ENCODE data around the gene RC3H2. TPM values are rescaled to one million over a fixed set of nuclear protein-coding genes. Genes with fewer than 3 reads are reported as not detected.
"Not testable (repeated sequence)": the region's sequence is repeated elsewhere in the genome, so short reads cannot be mapped to it uniquely, and the experiment has no call there.

RC3H2 gene
- total RNA-seq, 1 experiment from 2014 or later, result 57.6 TPM

GRCh38 chr9:122841501-122841900 lies 63.7 kb downstream of the RC3H2 start:
- intact Hi-C loops (cut with micrococcal nuclease; ENCODE audit: unreplicated experiment) (no loop called here), in situ Hi-C loops (cut with HindIII; ENCODE audit: low pct_unique_long_range_greater_than_20kb, low sequenced_read_pairs) (no loop called here)
- no peaks in the 10 kb centered on the region for H3K9me3 ChIP-seq (ENCODE audit: control insufficient read depth, insufficient read depth, low read depth, low read length)
- H3K4me3 ChIP-seq (ENCODE audit: low read depth in 2 of 2, low read length in 2 of 2), result no peak overlapping the region
- peaks cover 2% of the 10 kb centered on the region; the same call in 1 of the 2 replicates for H3K36me3 ChIP-seq (ENCODE audit: control insufficient read depth, insufficient read depth, low read length)
- H3K27me3 ChIP-seq (ENCODE audit: control insufficient read depth, insufficient read depth, low read length), result no peaks in the 10 kb centered on the region
- BruUV-seq (replicated peaks), result no TSS peak
- no peaks in the 10 kb centered on the region for H3K4me1 ChIP-seq (ENCODE audit: control insufficient read depth, insufficient read depth, low read length)
- DNase-seq (ENCODE audit: low read depth, low spot score) (no peak), ATAC-seq (no peak)
- TF ChIP-seq SIN3A (IDR thresholded peaks at IDR 0.05; ENCODE audit: borderline replicate concordance, insufficient read depth, low read depth, low read length), result no peak
- TF ChIP-seq, protein P1, sequence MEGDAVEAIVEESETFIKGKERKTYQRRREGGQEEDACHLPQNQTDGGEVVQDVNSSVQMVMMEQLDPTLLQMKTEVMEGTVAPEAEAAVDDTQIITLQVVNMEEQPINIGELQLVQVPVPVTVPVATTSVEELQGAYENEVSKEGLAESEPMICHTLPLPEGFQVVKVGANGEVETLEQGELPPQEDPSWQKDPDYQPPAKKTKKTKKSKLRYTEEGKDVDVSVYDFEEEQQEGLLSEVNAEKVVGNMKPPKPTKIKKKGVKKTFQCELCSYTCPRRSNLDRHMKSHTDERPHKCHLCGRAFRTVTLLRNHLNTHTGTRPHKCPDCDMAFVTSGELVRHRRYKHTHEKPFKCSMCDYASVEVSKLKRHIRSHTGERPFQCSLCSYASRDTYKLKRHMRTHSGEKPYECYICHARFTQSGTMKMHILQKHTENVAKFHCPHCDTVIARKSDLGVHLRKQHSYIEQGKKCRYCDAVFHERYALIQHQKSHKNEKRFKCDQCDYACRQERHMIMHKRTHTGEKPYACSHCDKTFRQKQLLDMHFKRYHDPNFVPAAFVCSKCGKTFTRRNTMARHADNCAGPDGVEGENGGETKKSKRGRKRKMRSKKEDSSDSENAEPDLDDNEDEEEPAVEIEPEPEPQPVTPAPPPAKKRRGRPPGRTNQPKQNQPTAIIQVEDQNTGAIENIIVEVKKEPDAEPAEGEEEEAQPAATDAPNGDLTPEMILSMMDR (IDR thresholded peaks at IDR 0.05), result no peak
- TF ChIP-seq, protein P2, sequence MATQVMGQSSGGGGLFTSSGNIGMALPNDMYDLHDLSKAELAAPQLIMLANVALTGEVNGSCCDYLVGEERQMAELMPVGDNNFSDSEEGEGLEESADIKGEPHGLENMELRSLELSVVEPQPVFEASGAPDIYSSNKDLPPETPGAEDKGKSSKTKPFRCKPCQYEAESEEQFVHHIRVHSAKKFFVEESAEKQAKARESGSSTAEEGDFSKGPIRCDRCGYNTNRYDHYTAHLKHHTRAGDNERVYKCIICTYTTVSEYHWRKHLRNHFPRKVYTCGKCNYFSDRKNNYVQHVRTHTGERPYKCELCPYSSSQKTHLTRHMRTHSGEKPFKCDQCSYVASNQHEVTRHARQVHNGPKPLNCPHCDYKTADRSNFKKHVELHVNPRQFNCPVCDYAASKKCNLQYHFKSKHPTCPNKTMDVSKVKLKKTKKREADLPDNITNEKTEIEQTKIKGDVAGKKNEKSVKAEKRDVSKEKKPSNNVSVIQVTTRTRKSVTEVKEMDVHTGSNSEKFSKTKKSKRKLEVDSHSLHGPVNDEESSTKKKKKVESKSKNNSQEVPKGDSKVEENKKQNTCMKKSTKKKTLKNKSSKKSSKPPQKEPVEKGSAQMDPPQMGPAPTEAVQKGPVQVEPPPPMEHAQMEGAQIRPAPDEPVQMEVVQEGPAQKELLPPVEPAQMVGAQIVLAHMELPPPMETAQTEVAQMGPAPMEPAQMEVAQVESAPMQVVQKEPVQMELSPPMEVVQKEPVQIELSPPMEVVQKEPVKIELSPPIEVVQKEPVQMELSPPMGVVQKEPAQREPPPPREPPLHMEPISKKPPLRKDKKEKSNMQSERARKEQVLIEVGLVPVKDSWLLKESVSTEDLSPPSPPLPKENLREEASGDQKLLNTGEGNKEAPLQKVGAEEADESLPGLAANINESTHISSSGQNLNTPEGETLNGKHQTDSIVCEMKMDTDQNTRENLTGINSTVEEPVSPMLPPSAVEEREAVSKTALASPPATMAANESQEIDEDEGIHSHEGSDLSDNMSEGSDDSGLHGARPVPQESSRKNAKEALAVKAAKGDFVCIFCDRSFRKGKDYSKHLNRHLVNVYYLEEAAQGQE (IDR thresholded peaks at IDR 0.05; ENCODE audit: insufficient read depth in 1 of 2, low read depth in 2 of 2, low read length in 1 of 2), result no peak
- no peak for TF ChIP-seq TCF7L2 (IDR thresholded peaks at IDR 0.05; ENCODE audit: low read depth, low read length)
- no peak for TF ChIP-seq POLR2AphosphoS5 (IDR thresholded peaks at IDR 0.05; ENCODE audit: low read depth, low read length)
- POLR2A ChIA-PET, result no interaction called here
- CTCF ChIA-PET, result interaction anchor here (0.6 kb wide), 1 partner anchor 389 kb away, joined by 5 read pairs; no protein-coding TSS in a partner anchor
- no peak overlapping the region for H3K27ac ChIP-seq (ENCODE audit: low read length)

DNA sequence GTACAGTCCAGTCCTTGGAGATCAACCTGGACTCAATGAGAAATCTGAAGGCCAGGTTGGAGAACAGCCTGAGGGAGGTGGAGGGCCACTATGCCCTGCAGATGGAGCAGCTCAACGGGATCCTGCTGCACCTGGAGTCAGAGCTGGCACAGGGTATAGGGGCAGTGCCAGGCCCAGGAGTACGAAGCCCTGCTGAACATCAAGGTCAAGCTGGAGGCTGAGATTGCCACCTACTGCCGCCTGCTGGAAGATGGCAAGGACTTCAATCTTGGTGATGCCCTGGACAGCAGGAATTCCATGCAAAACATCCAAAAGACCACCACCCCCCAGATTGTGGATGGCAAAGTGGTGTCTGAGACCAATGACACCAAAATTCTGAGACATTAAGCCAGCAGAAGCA lies 66.7 kb downstream of the RC3H2 start:
- intact Hi-C loops (cut with micrococcal nuclease; ENCODE audit: unreplicated experiment); H3K4me3 ChIP-seq (ENCODE audit: low read depth in 2 of 2, low read length in 2 of 2); DNase-seq (ENCODE audit: low read depth, low spot score); H3K4me1 ChIP-seq (ENCODE audit: control insufficient read depth, insufficient read depth, low read length); ATAC-seq; BruUV-seq (replicated peaks); in situ Hi-C loops (cut with HindIII; ENCODE audit: low pct_unique_long_range_greater_than_20kb, low sequenced_read_pairs); CTCF ChIA-PET; H3K27ac ChIP-seq (ENCODE audit: low read length); H3K9me3 ChIP-seq (ENCODE audit: control insufficient read depth, insufficient read depth, low read depth, low read length); H3K36me3 ChIP-seq (ENCODE audit: control insufficient read depth, insufficient read depth, low read length); POLR2A ChIA-PET; H3K27me3 ChIP-seq (ENCODE audit: control insufficient read depth, insufficient read depth, low read length): not testable (repeated sequence)
- TF ChIP-seq, protein P1 (IDR thresholded peaks at IDR 0.05), result peak; percentile 26; the same call in 1 of the 2 replicates

All from Panc1 (cell line).